Measurements from ENCODE around the gene CTCF. TPM values are rescaled to one million over a fixed set of nuclear protein-coding genes. Genes with fewer than 3 reads are reported as not detected.

Gene CTCF
- total RNA-seq, 2 donors from 2014 or later, result 61.3 to 74.6 TPM

- Mint-ChIP-seq H3K27ac (no peak overlapping the region), H3K4me3 (no peak overlapping the region), H3K9me3 (no peaks in the 10 kb centered on the region), H3K36me3 (ENCODE audit: low read depth) (peaks cover 30% of the 10 kb centered on the region), H3K27me3 (ENCODE audit: insufficient read depth) (peaks cover 26% of the 10 kb centered on the region), H3K4me1 (no peaks in the 10 kb centered on the region)
- TF ChIP-seq, protein P1, sequence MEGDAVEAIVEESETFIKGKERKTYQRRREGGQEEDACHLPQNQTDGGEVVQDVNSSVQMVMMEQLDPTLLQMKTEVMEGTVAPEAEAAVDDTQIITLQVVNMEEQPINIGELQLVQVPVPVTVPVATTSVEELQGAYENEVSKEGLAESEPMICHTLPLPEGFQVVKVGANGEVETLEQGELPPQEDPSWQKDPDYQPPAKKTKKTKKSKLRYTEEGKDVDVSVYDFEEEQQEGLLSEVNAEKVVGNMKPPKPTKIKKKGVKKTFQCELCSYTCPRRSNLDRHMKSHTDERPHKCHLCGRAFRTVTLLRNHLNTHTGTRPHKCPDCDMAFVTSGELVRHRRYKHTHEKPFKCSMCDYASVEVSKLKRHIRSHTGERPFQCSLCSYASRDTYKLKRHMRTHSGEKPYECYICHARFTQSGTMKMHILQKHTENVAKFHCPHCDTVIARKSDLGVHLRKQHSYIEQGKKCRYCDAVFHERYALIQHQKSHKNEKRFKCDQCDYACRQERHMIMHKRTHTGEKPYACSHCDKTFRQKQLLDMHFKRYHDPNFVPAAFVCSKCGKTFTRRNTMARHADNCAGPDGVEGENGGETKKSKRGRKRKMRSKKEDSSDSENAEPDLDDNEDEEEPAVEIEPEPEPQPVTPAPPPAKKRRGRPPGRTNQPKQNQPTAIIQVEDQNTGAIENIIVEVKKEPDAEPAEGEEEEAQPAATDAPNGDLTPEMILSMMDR (conservative IDR thresholded peaks at IDR 0.05), result no peak
- H3K4me1 ChIP-seq (ENCODE audit: control insufficient read depth, insufficient read depth, low read length), result no peaks in the 10 kb centered on the region
- no peaks in the 10 kb centered on the region for H3K9me3 ChIP-seq (ENCODE audit: control insufficient read depth, low read length)
- H3K4me3 ChIP-seq (ENCODE audit: low read length), result no peak overlapping the region
- no peak overlapping the region for H3K27ac ChIP-seq (ENCODE audit: low read depth, low read length)
- WGBS, 2 experiments (ENCODE audit: insufficient coverage in 1 of 2, insufficient read length in 1 of 2), result 83 to 85% methylated on average over 7 to 10 of the region's 10 CpGs
- H3K27me3 ChIP-seq (ENCODE audit: control insufficient read depth, insufficient read depth, low read length, poor library complexity, severe bottlenecking), result no peaks in the 10 kb centered on the region
- H3K36me3 ChIP-seq (ENCODE audit: control insufficient read depth, insufficient read depth, low read length), result peaks cover 20% of the 10 kb centered on the region
- H3K9ac ChIP-seq (ENCODE audit: extremely low read depth, low read length, poor library complexity, severe bottlenecking), result no peak overlapping the region
- no peak for DNase-seq
Observed at GRCh38 chr16:67641779-67642708, 79.7 kb downstream of the CTCF start.

GRCh38 chr16:67644038-67644437 lies 81.7 kb downstream of the CTCF start:
- H3K4me3 Mint-ChIP-seq, result peak overlapping the region; percentile 43
- H3K36me3 ChIP-seq (ENCODE audit: control insufficient read depth, insufficient read depth, low read length), result peaks cover 2% of the 10 kb centered on the region
- DNase-seq, result no peak
- H3K27me3 ChIP-seq (ENCODE audit: control insufficient read depth, insufficient read depth, low read length, poor library complexity, severe bottlenecking), result no peaks in the 10 kb centered on the region
- H3K4me1 Mint-ChIP-seq, result no peaks in the 10 kb centered on the region
- no peak overlapping the region for H3K4me3 ChIP-seq (ENCODE audit: low read length)
- TF ChIP-seq, protein P1 (conservative IDR thresholded peaks at IDR 0.05), result no peak
- 91 to 94% methylated on average over 8 to 9 of the region's 9 CpGs for WGBS, 2 experiments (ENCODE audit: insufficient coverage in 1 of 2, insufficient read length in 1 of 2)
- peaks cover 12% of the 10 kb centered on the region for H3K36me3 Mint-ChIP-seq (ENCODE audit: low read depth)
- H3K27ac ChIP-seq (ENCODE audit: low read depth, low read length), result no peak overlapping the region
- no peaks in the 10 kb centered on the region for H3K9me3 ChIP-seq (ENCODE audit: control insufficient read depth, low read length)
- no peaks in the 10 kb centered on the region for H3K9me3 Mint-ChIP-seq
- no peak overlapping the region for H3K27ac Mint-ChIP-seq
- peaks cover 46% of the 10 kb centered on the region for H3K27me3 Mint-ChIP-seq (ENCODE audit: insufficient read depth)
- H3K4me1 ChIP-seq (ENCODE audit: control insufficient read depth, insufficient read depth, low read length), result no peaks in the 10 kb centered on the region
- H3K9ac ChIP-seq (ENCODE audit: extremely low read depth, low read length, poor library complexity, severe bottlenecking), result no peak overlapping the region

DNA sequence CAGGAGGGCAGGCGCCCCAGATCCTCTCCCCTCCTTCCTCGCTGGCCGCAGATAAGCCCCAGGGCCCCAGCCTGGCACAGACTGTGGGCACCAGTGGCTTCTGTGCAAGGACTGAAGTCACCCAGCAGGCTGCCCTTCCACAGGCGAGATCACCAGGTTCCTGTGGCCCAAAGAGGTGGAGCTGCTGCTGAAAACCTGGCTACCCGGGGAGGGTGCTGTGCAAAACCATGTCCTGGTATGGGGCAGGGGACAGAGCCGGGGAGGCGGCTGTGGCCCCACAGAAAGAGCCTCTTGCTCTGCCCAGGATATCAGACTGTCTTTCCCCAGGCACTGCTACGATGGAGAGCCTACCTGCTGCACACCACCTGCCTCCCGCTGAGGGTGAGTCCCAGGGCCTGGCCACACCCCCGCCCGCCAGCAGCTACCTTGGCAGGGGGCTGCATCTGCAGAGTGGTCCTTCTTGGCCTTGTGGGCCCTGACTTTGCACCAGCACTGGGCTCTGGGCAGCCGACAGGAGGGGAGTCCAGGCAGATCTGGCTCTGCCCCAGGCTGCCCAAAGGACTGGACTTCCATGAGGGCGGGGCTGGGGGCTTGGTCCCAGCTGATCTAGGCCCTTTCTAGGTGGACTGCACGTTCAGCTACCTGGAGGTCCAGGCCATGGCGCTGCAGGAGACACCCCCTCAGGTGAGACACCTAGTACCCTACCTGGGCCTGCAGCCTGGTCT lies 83.2 kb downstream of the CTCF start:
- Histone ChIP-seq H3K4me3 (ENCODE audit: low read length) (peak overlapping the region; percentile 49), H3K36me3 (ENCODE audit: control insufficient read depth, insufficient read depth, low read length) (no peaks in the 10 kb centered on the region), H3K4me1 (ENCODE audit: control insufficient read depth, insufficient read depth, low read length) (no peaks in the 10 kb centered on the region), H3K9me3 (ENCODE audit: control insufficient read depth, low read length) (no peaks in the 10 kb centered on the region), H3K9ac (ENCODE audit: extremely low read depth, low read length, poor library complexity, severe bottlenecking) (no peak overlapping the region), H3K27me3 (ENCODE audit: control insufficient read depth, insufficient read depth, low read length, poor library complexity, severe bottlenecking) (no peaks in the 10 kb centered on the region), H3K27ac (ENCODE audit: low read depth, low read length) (no peak overlapping the region)
- WGBS, 2 experiments (ENCODE audit: insufficient coverage in 1 of 2, insufficient read length in 1 of 2), result 90 to 94% methylated on average over 6 to 15 of the region's 15 CpGs
- Mint-ChIP-seq H3K36me3 (ENCODE audit: low read depth) (no peaks in the 10 kb centered on the region), H3K27ac (no peak overlapping the region), H3K27me3 (ENCODE audit: insufficient read depth) (peaks cover 62% of the 10 kb centered on the region), H3K4me3 (peak overlapping the region; percentile 43), H3K9me3 (no peaks in the 10 kb centered on the region), H3K4me1 (no peaks in the 10 kb centered on the region)
- DNase-seq, result no peak
- TF ChIP-seq, protein P1 (conservative IDR thresholded peaks at IDR 0.05), result no peak

Data from endodermal cell (in vitro differentiated cells).